ENCODE measurements around the gene RICTOR.

RICTOR gene

GRCh38 chr5:38979535-38979934, 94.7 kb downstream of the RICTOR start:
- Histone ChIP-seq H3K9ac (ENCODE audit: low read depth, low read length) (no peak overlapping the region), H3K27me3 (ENCODE audit: control insufficient read depth, insufficient read depth, low read length) (no peaks in the 10 kb centered on the region), H3K4me1 (ENCODE audit: control insufficient read depth, insufficient read depth, low read length) (peaks cover 18% of the 10 kb centered on the region), H3K27ac (ENCODE audit: low read depth, low read length) (no peak overlapping the region), H3K4me3 (ENCODE audit: low read depth, low read length) (no peak overlapping the region), H3K36me3 (ENCODE audit: control insufficient read depth, insufficient read depth, low read length) (peaks cover 7% of the 10 kb centered on the region; the same call in 1 of the 2 replicates), H3K9me3 (ENCODE audit: control insufficient read depth, insufficient read depth, low read length) (no peaks in the 10 kb centered on the region)

- H3K9ac ChIP-seq (ENCODE audit: low read depth, low read length), result no peak overlapping the region
- no peak overlapping the region for H3K27ac ChIP-seq (ENCODE audit: low read depth, low read length)
- H3K36me3 ChIP-seq (ENCODE audit: control insufficient read depth, insufficient read depth, low read length), result peaks cover 11% of the 10 kb centered on the region; the same call in 1 of the 2 replicates
- H3K27me3 ChIP-seq (ENCODE audit: control insufficient read depth, insufficient read depth, low read length), result no peaks in the 10 kb centered on the region
- H3K4me1 ChIP-seq (ENCODE audit: control insufficient read depth, insufficient read depth, low read length), result peaks cover 18% of the 10 kb centered on the region
- H3K9me3 ChIP-seq (ENCODE audit: control insufficient read depth, insufficient read depth, low read length), result no peaks in the 10 kb centered on the region
- no peak overlapping the region; the same call in 1 of the 2 replicates for H3K4me3 ChIP-seq (ENCODE audit: low read depth, low read length)
Measured at GRCh38 chr5:38978036-38978435, 96.2 kb downstream of the RICTOR start.

- no peaks in the 10 kb centered on the region for H3K27me3 ChIP-seq (ENCODE audit: control insufficient read depth, insufficient read depth, low read length)
- H3K27ac ChIP-seq (ENCODE audit: low read depth, low read length), result no peak overlapping the region
- H3K36me3 ChIP-seq (ENCODE audit: control insufficient read depth, insufficient read depth, low read length), result peaks cover 38% of the 10 kb centered on the region
- no peaks in the 10 kb centered on the region for H3K4me1 ChIP-seq (ENCODE audit: control insufficient read depth, insufficient read depth, low read length)
- H3K4me3 ChIP-seq (ENCODE audit: low read depth, low read length), result no peak overlapping the region
- no peak overlapping the region for H3K9ac ChIP-seq (ENCODE audit: low read depth, low read length)
- no peaks in the 10 kb centered on the region for H3K9me3 ChIP-seq (ENCODE audit: control insufficient read depth, insufficient read depth, low read length)
Measured at GRCh38 chr5:38968665-38969064, 105.5 kb downstream of the RICTOR start.

- H3K4me3 ChIP-seq (ENCODE audit: low read depth, low read length), result no peak overlapping the region
- H3K27me3 ChIP-seq (ENCODE audit: control insufficient read depth, insufficient read depth, low read length), result no peaks in the 10 kb centered on the region
- peaks cover 81% of the 10 kb centered on the region for H3K36me3 ChIP-seq (ENCODE audit: control insufficient read depth, insufficient read depth, low read length)
- no peak overlapping the region for H3K9ac ChIP-seq (ENCODE audit: low read depth, low read length)
- H3K27ac ChIP-seq (ENCODE audit: low read depth, low read length), result no peak overlapping the region
- no peaks in the 10 kb centered on the region for H3K4me1 ChIP-seq (ENCODE audit: control insufficient read depth, insufficient read depth, low read length)
- no peaks in the 10 kb centered on the region for H3K9me3 ChIP-seq (ENCODE audit: control insufficient read depth, insufficient read depth, low read length)
Measured at GRCh38 chr5:38961691-38962090, 112.5 kb downstream of the RICTOR start.

GRCh38 chr5:38953426-38954012, 120.7 kb downstream of the RICTOR start:
- no peaks in the 10 kb centered on the region for H3K9me3 ChIP-seq (ENCODE audit: control insufficient read depth, insufficient read depth, low read length)
- no peak overlapping the region for H3K27ac ChIP-seq (ENCODE audit: low read depth, low read length)
- no peaks in the 10 kb centered on the region for H3K27me3 ChIP-seq (ENCODE audit: control insufficient read depth, insufficient read depth, low read length)
- H3K4me1 ChIP-seq (ENCODE audit: control insufficient read depth, insufficient read depth, low read length), result no peaks in the 10 kb centered on the region
- H3K36me3 ChIP-seq (ENCODE audit: control insufficient read depth, insufficient read depth, low read length), result peaks cover 82% of the 10 kb centered on the region
- no peak overlapping the region for H3K9ac ChIP-seq (ENCODE audit: low read depth, low read length)
- H3K4me3 ChIP-seq (ENCODE audit: low read depth, low read length), result no peak overlapping the region

- Histone ChIP-seq H3K36me3 (ENCODE audit: control insufficient read depth, insufficient read depth, low read length) (peaks cover 95% of the 10 kb centered on the region), H3K27ac (ENCODE audit: low read depth, low read length) (no peak overlapping the region), H3K9ac (ENCODE audit: low read depth, low read length) (no peak overlapping the region), H3K9me3 (ENCODE audit: control insufficient read depth, insufficient read depth, low read length) (no peaks in the 10 kb centered on the region), H3K4me3 (ENCODE audit: low read depth, low read length) (no peak overlapping the region), H3K4me1 (ENCODE audit: control insufficient read depth, insufficient read depth, low read length) (no peaks in the 10 kb centered on the region), H3K27me3 (ENCODE audit: control insufficient read depth, insufficient read depth, low read length) (no peaks in the 10 kb centered on the region)
Measured at GRCh38 chr5:38948501-38948900, 125.7 kb downstream of the RICTOR start.

- no peak overlapping the region for H3K9ac ChIP-seq (ENCODE audit: low read depth, low read length)
- no peaks in the 10 kb centered on the region for H3K4me1 ChIP-seq (ENCODE audit: control insufficient read depth, insufficient read depth, low read length)
- no peak overlapping the region for H3K27ac ChIP-seq (ENCODE audit: low read depth, low read length)
- no peak overlapping the region for H3K4me3 ChIP-seq (ENCODE audit: low read depth, low read length)
- no peaks in the 10 kb centered on the region for H3K27me3 ChIP-seq (ENCODE audit: control insufficient read depth, insufficient read depth, low read length)
- H3K36me3 ChIP-seq (ENCODE audit: control insufficient read depth, insufficient read depth, low read length), result peaks cover 82% of the 10 kb centered on the region
- H3K9me3 ChIP-seq (ENCODE audit: control insufficient read depth, insufficient read depth, low read length), result no peaks in the 10 kb centered on the region
Measured at GRCh38 chr5:38944282-38944681, 129.9 kb downstream of the RICTOR start.

- H3K4me3 ChIP-seq (ENCODE audit: low read depth, low read length), result no peak overlapping the region
- H3K36me3 ChIP-seq (ENCODE audit: control insufficient read depth, insufficient read depth, low read length), result peaks cover 61% of the 10 kb centered on the region
- H3K9ac ChIP-seq (ENCODE audit: low read depth, low read length), result no peak overlapping the region
- H3K4me1 ChIP-seq (ENCODE audit: control insufficient read depth, insufficient read depth, low read length), result no peaks in the 10 kb centered on the region
- H3K27me3 ChIP-seq (ENCODE audit: control insufficient read depth, insufficient read depth, low read length), result no peaks in the 10 kb centered on the region
- H3K27ac ChIP-seq (ENCODE audit: low read depth, low read length), result no peak overlapping the region
- no peaks in the 10 kb centered on the region for H3K9me3 ChIP-seq (ENCODE audit: control insufficient read depth, insufficient read depth, low read length)
Measured at GRCh38 chr5:38941912-38942311, 132.3 kb downstream of the RICTOR start.

GRCh38 chr5:38940230-38940858, 133.9 kb downstream of the RICTOR start:
- no peak overlapping the region for H3K27ac ChIP-seq (ENCODE audit: low read depth, low read length)
- H3K36me3 ChIP-seq (ENCODE audit: control insufficient read depth, insufficient read depth, low read length), result peaks cover 46% of the 10 kb centered on the region
- no peaks in the 10 kb centered on the region for H3K4me1 ChIP-seq (ENCODE audit: control insufficient read depth, insufficient read depth, low read length)
- no peaks in the 10 kb centered on the region for H3K27me3 ChIP-seq (ENCODE audit: control insufficient read depth, insufficient read depth, low read length)
- no peak overlapping the region for H3K4me3 ChIP-seq (ENCODE audit: low read depth, low read length)
- H3K9me3 ChIP-seq (ENCODE audit: control insufficient read depth, insufficient read depth, low read length), result no peaks in the 10 kb centered on the region
- H3K9ac ChIP-seq (ENCODE audit: low read depth, low read length), result no peak overlapping the region

- Histone ChIP-seq H3K27ac (ENCODE audit: low read depth, low read length) (no peak overlapping the region), H3K4me1 (ENCODE audit: control insufficient read depth, insufficient read depth, low read length) (no peaks in the 10 kb centered on the region), H3K9ac (ENCODE audit: low read depth, low read length) (no peak overlapping the region), H3K4me3 (ENCODE audit: low read depth, low read length) (no peak overlapping the region), H3K36me3 (ENCODE audit: control insufficient read depth, insufficient read depth, low read length) (peaks cover 32% of the 10 kb centered on the region), H3K9me3 (ENCODE audit: control insufficient read depth, insufficient read depth, low read length) (no peaks in the 10 kb centered on the region), H3K27me3 (ENCODE audit: control insufficient read depth, insufficient read depth, low read length) (no peaks in the 10 kb centered on the region)
Measured at GRCh38 chr5:38938973-38939372, 135.2 kb downstream of the RICTOR start.

GRCh38 chr5:38938424-38938823, 135.8 kb downstream of the RICTOR start:
- no peaks in the 10 kb centered on the region for H3K4me1 ChIP-seq (ENCODE audit: control insufficient read depth, insufficient read depth, low read length)
- no peak overlapping the region for H3K27ac ChIP-seq (ENCODE audit: low read depth, low read length)
- H3K9me3 ChIP-seq (ENCODE audit: control insufficient read depth, insufficient read depth, low read length), result no peaks in the 10 kb centered on the region

More at GRCh38 chr5:38938424-38938823, 135.8 kb downstream of the RICTOR start:
- Histone ChIP-seq H3K9ac (ENCODE audit: low read depth, low read length) (no peak overlapping the region), H3K27me3 (ENCODE audit: control insufficient read depth, insufficient read depth, low read length) (no peaks in the 10 kb centered on the region), H3K36me3 (ENCODE audit: control insufficient read depth, insufficient read depth, low read length) (peaks cover 28% of the 10 kb centered on the region), H3K4me3 (ENCODE audit: low read depth, low read length) (no peak overlapping the region)
